IMR-90 (cell line): Measurements from ENCODE around the gene ADARB2. TPM values are rescaled to one million over a fixed set of nuclear protein-coding genes. Genes with fewer than 3 reads are reported as not detected.

ENCODE experiments used
- ATAC-seq: fragments of 200-7000 bp; cut with Tn5 transposase; 2 replicates; pipeline ENCODE4 v1.9.1; 2020; ENCODE audit warnings: low read depth, mild to moderate bottlenecking, moderate library complexity
- BruUV-seq: library from RNA; stranded (reverse); fragments of 400-500 nt; replicated peaks from 2 replicates; lab custom pipeline; 2021; lab: Mats Ljungman, UMichigan
- CTCF ChIA-PET: fragments of 300-600 bp; formaldehyde crosslinking; extraction: SDS; loops from one replicate; lab custom pipeline; 2021; ENCODE audit warnings: antibody characterized with exemption; lab: Yijun Ruan, JAX
- POLR2A ChIA-PET: fragments of 300-600 bp; sonication (Branson Sonifier 250); formaldehyde crosslinking; loops from one replicate; lab custom pipeline; 2022; ENCODE audit warnings: antibody characterized with exemption; ENCODE audit not compliant: unreplicated experiment; lab: Charles Lee
- DNase-seq: peaks from one replicate; pipeline ENCODE4 v3.0.0; 2013
- H2AFZ ChIP-seq: replicated peaks from 2 replicates; pipeline ENCODE3; 2013; ENCODE audit warnings: low read length, mild to moderate bottlenecking; ENCODE audit not compliant: poor library complexity
- H2AK5ac ChIP-seq: 2 replicates; pipeline ENCODE4 v1.6.1; 2013; ENCODE audit warnings: low read depth, low read length, inconsistent platforms
- H2AK9ac ChIP-seq: replicated peaks from 2 replicates; pipeline ENCODE3; 2013; ENCODE audit warnings: mild to moderate bottlenecking, low read depth, low read length, moderate library complexity; ENCODE audit not compliant: poor library complexity
- H2BK120ac ChIP-seq: 2 replicates; pipeline ENCODE4 v1.6.1; 2013; ENCODE audit warnings: low read depth, low read length, inconsistent platforms
- H2BK15ac ChIP-seq: 3 replicates; pipeline ENCODE4 v1.6.1; 2013; ENCODE audit warnings: low read depth, low read length, inconsistent platforms
- H2BK20ac ChIP-seq: 2 replicates; pipeline ENCODE4 v1.6.1; 2013; ENCODE audit warnings: low read depth, mild to moderate bottlenecking, inconsistent platforms, low read length, moderate library complexity
- H2BK5ac ChIP-seq: 2 replicates; pipeline ENCODE4 v1.6.1; 2013; ENCODE audit warnings: mild to moderate bottlenecking, low read depth, low read length, inconsistent platforms; ENCODE audit not compliant: poor library complexity, severe bottlenecking
- H3K14ac ChIP-seq: replicated peaks from 2 replicates; pipeline ENCODE4 v1.6.1; 2013; ENCODE audit warnings: low read depth, low read length, inconsistent platforms
- H3K18ac ChIP-seq: 2 replicates; pipeline ENCODE4 v1.6.1; 2013; ENCODE audit warnings: low read depth, low read length, control low read depth
- H3K23ac ChIP-seq: 2 replicates; pipeline ENCODE4 v1.6.1; 2013; ENCODE audit warnings: low read depth, low read length, inconsistent platforms
- H3K27ac ChIP-seq: 2 replicates; pipeline ENCODE4 v1.5.1; 2013; ENCODE audit warnings: mild to moderate bottlenecking, control low read depth, low read length; ENCODE audit not compliant: insufficient read depth
- H3K27me3 ChIP-seq: 2 replicates; pipeline ENCODE4 v1.6.1; 2013; ENCODE audit warnings: low read length; ENCODE audit not compliant: control insufficient read depth, insufficient read depth
- H3K36me3 ChIP-seq: 2 replicates; pipeline ENCODE4 v1.6.1; 2013; ENCODE audit warnings: low read length, mixed read lengths; ENCODE audit not compliant: control insufficient read depth, insufficient read depth
- H3K4ac ChIP-seq: 2 replicates; pipeline ENCODE4 v1.6.1; 2013; ENCODE audit warnings: low read depth, low read length, inconsistent platforms
- H3K4me1 ChIP-seq: 2 replicates; pipeline ENCODE4 v1.6.1; 2013; ENCODE audit warnings: low read length, mixed read lengths; ENCODE audit not compliant: control insufficient read depth, insufficient read depth
- H3K4me2 ChIP-seq: 2 replicates; pipeline ENCODE4 v1.6.1; 2013; ENCODE audit warnings: low read depth, mild to moderate bottlenecking, control low read depth, low read length, moderate library complexity
- H3K4me3 ChIP-seq: 2 replicates; pipeline ENCODE4 v1.5.1; 2013; ENCODE audit warnings: low read depth, mild to moderate bottlenecking, control low read depth, low read length, moderate library complexity; ENCODE audit not compliant: insufficient read depth
- H3K56ac ChIP-seq: 2 replicates; pipeline ENCODE4 v1.6.1; 2013; ENCODE audit warnings: low read length, inconsistent platforms; ENCODE audit not compliant: insufficient read depth; ENCODE audit errors: extremely low read depth
- H3K79me1 ChIP-seq, 2 experiments: 2 replicates each; pipeline ENCODE4 v1.6.1; 2013; ENCODE audit warnings: low read length in 2 of 2, inconsistent platforms in 1 of 2, low read depth in 1 of 2
- H3K9ac ChIP-seq: 2 replicates; pipeline ENCODE4 v1.6.1; 2013; ENCODE audit warnings: low read depth, low read length, control low read depth
- H3K9me1 ChIP-seq: 2 replicates; pipeline ENCODE4 v1.6.1; 2013; ENCODE audit warnings: low read length, inconsistent platforms; ENCODE audit not compliant: insufficient read depth
- H3K9me3 ChIP-seq: 2 replicates; pipeline ENCODE4 v1.6.1; 2013; ENCODE audit warnings: low read length; ENCODE audit not compliant: control insufficient read depth, insufficient read depth
- H4K20me1 ChIP-seq: 2 replicates; pipeline ENCODE4 v1.6.1; 2013; ENCODE audit warnings: low read length, inconsistent platforms; ENCODE audit not compliant: insufficient read depth
- H4K5ac ChIP-seq: 2 replicates; pipeline ENCODE4 v1.6.1; 2013; ENCODE audit warnings: mild to moderate bottlenecking, low read depth, low read length, control low read depth
- H4K8ac ChIP-seq, 2 experiments: 2 replicates each; pipeline ENCODE4 v1.6.1; 2013; ENCODE audit warnings: low read depth in 2 of 2, low read length in 2 of 2, control low read depth in 1 of 2, inconsistent platforms in 1 of 2
- H4K91ac ChIP-seq: 2 replicates; pipeline ENCODE4 v1.6.1; 2013; ENCODE audit warnings: low read depth, low read length, inconsistent platforms; ENCODE audit not compliant: insufficient read depth
- BHLHE40 ChIP-seq: fragments of 150-350 bp; IDR thresholded peaks from 2 replicates; pipeline ENCODE4 v1.6.1; 2016; ENCODE audit warnings: mild to moderate bottlenecking, low read depth, low read length
- CEBPB ChIP-seq: IDR thresholded peaks from 2 replicates; pipeline ENCODE4 v1.6.1; 2012; ENCODE audit warnings: low read depth, low read length, improper control_type of control experiment
- CHD1 ChIP-seq: IDR thresholded peaks from 2 replicates; pipeline ENCODE4 v1.6.1; 2012; ENCODE audit warnings: low read depth, low read length, improper control_type of control experiment
- CTCF ChIP-seq: conservative IDR thresholded peaks from 2 replicates; pipeline ENCODE4 v1.5.1; 2012; ENCODE audit warnings: mild to moderate bottlenecking, low read depth, low read length, improper control_type of control experiment
- FOS ChIP-seq: fragments of 150-350 bp; IDR thresholded peaks from 2 replicates; pipeline ENCODE4 v1.6.1; 2016; ENCODE audit warnings: low read depth, low read length
- MAFK ChIP-seq: IDR thresholded peaks from 2 replicates; pipeline ENCODE4 v1.6.1; 2012; ENCODE audit warnings: low read depth, low read length, improper control_type of control experiment
- MAZ ChIP-seq: IDR thresholded peaks from 2 replicates; pipeline ENCODE4 v1.6.1; 2012; ENCODE audit warnings: low read depth, mild to moderate bottlenecking, low read length, improper control_type of control experiment, moderate library complexity, borderline replicate concordance
- MXI1 ChIP-seq: IDR thresholded peaks from 2 replicates; pipeline ENCODE4 v1.6.1; 2012; ENCODE audit warnings: low read depth, mild to moderate bottlenecking, low read length, moderate library complexity, borderline replicate concordance
- NFE2L2 ChIP-seq: fragments of 150-350 bp; IDR thresholded peaks from 2 replicates; pipeline ENCODE4 v1.6.1; 2016; ENCODE audit warnings: low read depth, mild to moderate bottlenecking, low read length
- POLR2A ChIP-seq: IDR thresholded peaks from 2 replicates; pipeline ENCODE4 v1.6.1; 2012; ENCODE audit warnings: mild to moderate bottlenecking, low read depth, low read length
- RAD21 ChIP-seq: IDR thresholded peaks from 2 replicates; pipeline ENCODE4 v1.6.1; 2012; ENCODE audit warnings: low read length, improper control_type of control experiment
- RCOR1 ChIP-seq: IDR thresholded peaks from 2 replicates; pipeline ENCODE4 v1.6.1; 2012; ENCODE audit warnings: mild to moderate bottlenecking, low read length, improper control_type of control experiment; ENCODE audit not compliant: insufficient replicate concordance
- RFX5 ChIP-seq: IDR thresholded peaks from 2 replicates; pipeline ENCODE4 v1.8.0; 2012; ENCODE audit warnings: low read depth, mild to moderate bottlenecking, low read length, moderate library complexity
- SMC3 ChIP-seq: fragments of 150-350 bp; IDR thresholded peaks from 2 replicates; pipeline ENCODE4 v1.6.1; 2016; ENCODE audit warnings: low read depth, mild to moderate bottlenecking, antibody characterized with exemption, low read length, moderate library complexity
- WGBS, 2 experiments: methylation state at CpG; one replicate each; pipeline versions ENCODE4 v1.1.5 to v1.1.7; 2013; ENCODE audit warnings: missing lambda C conversion rate in 2 of 2; ENCODE audit not compliant: insufficient read length in 1 of 2; ENCODE audit errors: extremely low coverage in 2 of 2; 5-methylcytosine and 5-hydroxymethylcytosine counted together
- dilution Hi-C: fragments of 300-500 bp; cut with HindIII; formaldehyde crosslinking; loops from one replicate; pipeline ENCODE4 v1.14.3; 2018; ENCODE audit warnings: low sequenced_read_pairs; ENCODE audit not compliant: unreplicated experiment
- in situ Hi-C: fragments of 300-500 bp; cut with MboI; formaldehyde crosslinking; loops from 3 replicates; pipeline ENCODE4 v1.14.3; 2019; ENCODE audit warnings: low sequenced_read_pairs, inconsistent platforms, mixed read lengths
- intact Hi-C: fragments of 100-400 bp; cut with micrococcal nuclease; formaldehyde crosslinking; loops from 2 replicates; pipeline ENCODE4 v1.10.0; 2022
- polyA plus RNA-seq, 3 experiments: library from polyadenylated mRNA; depleted of rRNA; stranded (reverse); fragments of >200 nt; gene quantifications; 2 replicates each; pipeline ENCODE4 v1.2.3, GENCODE V29; 2012; ENCODE audit warnings: low replicate concordance in 1 of 3
- total RNA-seq: library from RNA; depleted of rRNA; stranded (reverse); fragments of >200 nt; gene quantifications from 2 replicates; pipeline ENCODE4 v1.2.3, GENCODE V29; 2012
- TF ChIP-seq, protein P1 (sequence below): fragments of 150-350 bp; IDR thresholded peaks from 2 replicates; pipeline ENCODE4 v1.6.1; 2017; ENCODE audit warnings: mild to moderate bottlenecking, antibody characterized with exemption, low read length, low read depth
- TF ChIP-seq, protein P2 (sequence below): fragments of 150-350 bp; IDR thresholded peaks from 2 replicates; pipeline ENCODE4 v1.6.1; 2016; ENCODE audit warnings: low read depth, mild to moderate bottlenecking, low read length, moderate library complexity, borderline replicate concordance

The ADARB2 gene
- total and polyA plus RNA-seq, 2 of the 4 experiments (the other 2 are of a cell fraction) = not detected

- Histone ChIP-seq H3K14ac (no peak overlapping the region), H3K56ac (no peak overlapping the region), H2AK5ac (no peak overlapping the region), H2BK5ac (no peak overlapping the region), H3K27ac (no peak overlapping the region), H3K4me2 (no peak overlapping the region), H3K36me3 (no peaks in the 10 kb centered on the region), H4K8ac (no peak overlapping the region), H3K9me3 (peaks cover 44% of the 10 kb centered on the region), H2BK20ac (no peak overlapping the region), H4K91ac (no peak overlapping the region), H4K20me1 (no peaks in the 10 kb centered on the region), H3K9me1 (no peaks in the 10 kb centered on the region), H3K27me3 (no peaks in the 10 kb centered on the region), H3K4me1 (no peaks in the 10 kb centered on the region), H2BK120ac (no peak overlapping the region), H2AFZ (no peak overlapping the region), H3K79me1 (no peaks in the 10 kb centered on the region), H3K18ac (no peak overlapping the region), H3K4ac (no peak overlapping the region), H3K23ac (no peak overlapping the region), H2AK9ac (no peak overlapping the region), H4K5ac (no peak overlapping the region), H2BK15ac (no peak overlapping the region), H3K9ac (no peak overlapping the region), H3K4me3 (no peak overlapping the region)
- TF ChIP-seq MAZ (no peak), CTCF (no peak), SMC3 (no peak), NFE2L2 (no peak), RAD21 (no peak), CEBPB (no peak), RCOR1 (no peak), MAFK (no peak), RFX5 (no peak), BHLHE40 (no peak), FOS (no peak), MXI1 (no peak), POLR2A (no peak), CHD1 (no peak)
- TF ChIP-seq, protein P1, sequence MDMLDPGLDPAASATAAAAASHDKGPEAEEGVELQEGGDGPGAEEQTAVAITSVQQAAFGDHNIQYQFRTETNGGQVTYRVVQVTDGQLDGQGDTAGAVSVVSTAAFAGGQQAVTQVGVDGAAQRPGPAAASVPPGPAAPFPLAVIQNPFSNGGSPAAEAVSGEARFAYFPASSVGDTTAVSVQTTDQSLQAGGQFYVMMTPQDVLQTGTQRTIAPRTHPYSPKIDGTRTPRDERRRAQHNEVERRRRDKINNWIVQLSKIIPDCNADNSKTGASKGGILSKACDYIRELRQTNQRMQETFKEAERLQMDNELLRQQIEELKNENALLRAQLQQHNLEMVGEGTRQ = no peak
- TF ChIP-seq, protein P2, sequence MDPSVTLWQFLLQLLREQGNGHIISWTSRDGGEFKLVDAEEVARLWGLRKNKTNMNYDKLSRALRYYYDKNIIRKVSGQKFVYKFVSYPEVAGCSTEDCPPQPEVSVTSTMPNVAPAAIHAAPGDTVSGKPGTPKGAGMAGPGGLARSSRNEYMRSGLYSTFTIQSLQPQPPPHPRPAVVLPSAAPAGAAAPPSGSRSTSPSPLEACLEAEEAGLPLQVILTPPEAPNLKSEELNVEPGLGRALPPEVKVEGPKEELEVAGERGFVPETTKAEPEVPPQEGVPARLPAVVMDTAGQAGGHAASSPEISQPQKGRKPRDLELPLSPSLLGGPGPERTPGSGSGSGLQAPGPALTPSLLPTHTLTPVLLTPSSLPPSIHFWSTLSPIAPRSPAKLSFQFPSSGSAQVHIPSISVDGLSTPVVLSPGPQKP = no peak
- in situ Hi-C loops = no loop called here
- BruUV-seq = no TSS peak
- WGBS, 2 experiments = no CpG with 5 or more reads among the region's 5 CpGs
- dilution Hi-C loops = no loop called here
- intact Hi-C loops = no loop called here
- ChIA-PET POLR2A (no interaction called here), CTCF (no interaction called here)
- ATAC-seq (no peak), DNase-seq (no peak)
Measured at GRCh38 chr10:1612908-1613307, 124.4 kb downstream of the ADARB2 start.
